Measurements from ENCODE around the gene NEGR1. TPM values are rescaled to one million over a fixed set of nuclear protein-coding genes. Genes with fewer than 3 reads are reported as not detected.

The NEGR1 gene
- total and polyA plus RNA-seq, 9 of the 15 experiments (the other 6 are each of a cell fraction or from before 2014, with no cell fraction given), result not detected

GRCh38 chr1:71434240-71434639 is 848.1 kb downstream of the NEGR1 start:
- Histone ChIP-seq H3K9ac (ENCODE audit: insufficient read depth in 1 of 2, low read depth in 2 of 2, low read length in 2 of 2) (no peak overlapping the region), H3K9me1 (ENCODE audit: control insufficient read depth, insufficient read depth, low read length) (no peaks in the 10 kb centered on the region), H3K4me1 (replicated peaks in 1 of 2; ENCODE audit: control insufficient read depth in 2 of 2, insufficient read depth in 2 of 2, low read length in 2 of 2) (no peaks in the 10 kb centered on the region), H3K4me2 (ENCODE audit: insufficient read depth, low read length) (no peak overlapping the region), H3K36me3 (ENCODE audit: control insufficient read depth, insufficient read depth, low read length) (no peaks in the 10 kb centered on the region), H3K27me3 (ENCODE audit: control insufficient read depth in 2 of 2, insufficient read depth in 2 of 2, low read length in 2 of 2) (no peaks in the 10 kb centered on the region), H3K27ac (ENCODE audit: extremely low read depth, low read depth, low read length) (no peak overlapping the region), H2AFZ (ENCODE audit: low read depth, low read length) (no peak overlapping the region), H4K20me1 (replicated peaks; ENCODE audit: control insufficient read depth, insufficient read depth, low read length) (no peaks in the 10 kb centered on the region), H3K79me2 (ENCODE audit: control insufficient read depth, insufficient read depth, low read length) (no peaks in the 10 kb centered on the region), H3K4me3 (no peak overlapping the region), H3K9me3 (replicated peaks; ENCODE audit: control insufficient read depth, insufficient read depth, low read depth, low read length) (no peaks in the 10 kb centered on the region)
- in situ Hi-C loops (cut with MboI) (no loop called here), intact Hi-C loops (cut with micrococcal nuclease) (no loop called here)
- BruUV-seq (replicated peaks), result no TSS peak
- 0% methylated on average over 1 of the region's 1 CpG for WGBS (ENCODE audit: insufficient coverage, low coverage, missing lambda C conversion rate)
- POLR2A ChIA-PET, result no interaction called here
- ATAC-seq (no peak), DNase-seq (ENCODE audit: extremely low read depth in 1 of 4, low spot score in 3 of 4) (no peak), FAIRE-seq (no peak)
- CTCF ChIA-PET (ENCODE audit: low intra/inter-chr PET ratio), result no interaction called here
- TF ChIP-seq TBP (optimal IDR thresholded peaks at IDR 0.05; ENCODE audit: low read depth, low read length), result no peak
- no peak for TF ChIP-seq NCOA1 (IDR thresholded peaks at IDR 0.05; ENCODE audit: low read depth)
- TF ChIP-seq SLC30A9 (CRISPR knock-in tag; IDR thresholded peaks at IDR 0.05), result no peak
- no peak for TF ChIP-seq THRAP3 (IDR thresholded peaks at IDR 0.05; ENCODE audit: borderline replicate concordance)
- no peak for TF ChIP-seq HOMEZ (CRISPR knock-in tag; IDR thresholded peaks at IDR 0.05)
- TF ChIP-seq ZNF518B (CRISPR knock-in tag; IDR thresholded peaks at IDR 0.05), result no peak
- TF ChIP-seq TEAD1 (CRISPR knock-in tag; IDR thresholded peaks at IDR 0.05), result no peak
- no peak for TF ChIP-seq CEBPZ (IDR thresholded peaks at IDR 0.05; ENCODE audit: borderline replicate concordance, low read depth, low read length)
- TF ChIP-seq ARID4B (CRISPR knock-in tag; IDR thresholded peaks at IDR 0.05), result no peak
